ENCODE measurements around the gene AURKAIP1.
A peak's percentile ranks its signal among the peaks of the same experiment; 100 is the strongest.
"Not testable (repeated sequence)": the region's sequence is repeated elsewhere in the genome, so short reads cannot be mapped to it uniquely, and the experiment has no call there.

AURKAIP1 gene

DNA sequence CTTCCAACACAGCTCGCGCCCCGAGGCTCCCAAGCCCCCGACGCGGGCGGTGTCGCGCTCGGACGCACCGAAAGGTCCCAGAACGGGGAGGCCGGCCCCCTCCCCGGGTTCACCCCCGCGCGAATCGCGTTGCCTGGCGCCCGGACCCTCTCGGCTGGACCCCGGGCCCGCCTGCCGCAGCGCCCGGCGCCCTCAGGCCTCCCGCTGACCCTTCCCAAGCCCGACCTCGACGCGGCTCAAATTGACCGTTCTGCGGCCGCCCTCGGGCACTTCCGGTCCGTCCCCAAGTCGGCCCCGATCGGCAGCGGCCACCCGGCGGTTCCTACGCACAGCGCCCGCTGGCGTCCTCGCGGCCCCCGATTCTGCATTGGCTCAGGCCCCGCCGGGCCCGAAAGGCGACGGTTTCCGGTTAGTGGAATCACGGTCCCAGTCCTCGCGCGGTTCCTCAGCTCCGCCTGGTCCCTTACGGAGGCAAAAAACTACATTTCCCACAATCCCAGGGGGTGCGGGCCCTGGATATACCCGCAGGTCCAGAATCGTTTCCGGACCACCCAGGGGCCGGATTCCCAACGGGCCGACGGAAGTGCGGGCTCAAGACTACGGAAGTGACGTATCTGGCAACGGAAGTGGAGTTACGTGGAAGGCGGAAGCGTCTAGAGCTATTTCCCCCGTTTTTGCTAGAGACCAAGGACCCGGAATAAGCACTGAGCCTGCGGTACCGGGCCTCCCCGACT lies at the start of gene AURKAIP1:
AURKAIP1 (minus strand) TSS at position 279 of the 734 bp plus-strand sequence. CDS start 451 bp downstream, outside the sequence.
- DNase-seq: peak; percentile 99

DNA sequence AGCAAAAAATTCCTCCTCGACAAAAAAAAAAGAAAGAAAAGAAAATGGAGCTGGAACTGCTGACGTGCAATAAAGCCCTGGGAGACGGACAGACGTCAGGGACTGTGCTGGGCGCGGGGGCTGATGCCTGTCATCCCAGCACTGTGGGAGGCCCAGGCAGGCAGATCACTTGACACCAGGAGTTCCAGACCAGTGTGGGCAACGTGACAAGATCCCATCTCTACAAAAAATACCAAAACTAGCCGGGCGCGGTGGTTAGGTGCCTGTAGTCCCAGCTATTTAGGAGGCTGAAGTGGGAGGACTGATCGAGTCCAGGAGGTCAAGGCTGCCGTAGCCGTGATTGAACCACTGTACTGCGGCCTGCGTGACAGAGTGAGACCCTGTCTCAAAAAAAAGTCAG lies 49.7 kb upstream of the AURKAIP1 start:
- no peak for DNase-seq

DNA sequence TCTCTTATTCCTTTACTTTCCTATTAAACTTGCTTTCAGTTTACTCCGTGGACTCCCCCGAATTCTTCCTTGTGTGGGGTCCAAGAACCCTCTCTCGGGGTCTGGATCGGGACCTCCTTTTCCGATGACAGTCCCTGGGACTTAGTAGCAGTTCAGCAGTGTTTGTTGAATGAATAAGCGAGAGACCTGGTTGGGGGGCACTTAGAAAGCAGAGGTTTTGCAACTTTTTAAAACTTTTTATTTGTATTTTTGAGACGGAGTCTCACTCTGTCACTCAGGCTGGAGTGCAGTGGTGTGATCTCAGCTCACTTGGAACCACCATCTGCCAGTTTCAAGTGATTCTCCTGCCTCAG lies 48.2 kb upstream of the AURKAIP1 start:
- no peak for DNase-seq

DNA sequence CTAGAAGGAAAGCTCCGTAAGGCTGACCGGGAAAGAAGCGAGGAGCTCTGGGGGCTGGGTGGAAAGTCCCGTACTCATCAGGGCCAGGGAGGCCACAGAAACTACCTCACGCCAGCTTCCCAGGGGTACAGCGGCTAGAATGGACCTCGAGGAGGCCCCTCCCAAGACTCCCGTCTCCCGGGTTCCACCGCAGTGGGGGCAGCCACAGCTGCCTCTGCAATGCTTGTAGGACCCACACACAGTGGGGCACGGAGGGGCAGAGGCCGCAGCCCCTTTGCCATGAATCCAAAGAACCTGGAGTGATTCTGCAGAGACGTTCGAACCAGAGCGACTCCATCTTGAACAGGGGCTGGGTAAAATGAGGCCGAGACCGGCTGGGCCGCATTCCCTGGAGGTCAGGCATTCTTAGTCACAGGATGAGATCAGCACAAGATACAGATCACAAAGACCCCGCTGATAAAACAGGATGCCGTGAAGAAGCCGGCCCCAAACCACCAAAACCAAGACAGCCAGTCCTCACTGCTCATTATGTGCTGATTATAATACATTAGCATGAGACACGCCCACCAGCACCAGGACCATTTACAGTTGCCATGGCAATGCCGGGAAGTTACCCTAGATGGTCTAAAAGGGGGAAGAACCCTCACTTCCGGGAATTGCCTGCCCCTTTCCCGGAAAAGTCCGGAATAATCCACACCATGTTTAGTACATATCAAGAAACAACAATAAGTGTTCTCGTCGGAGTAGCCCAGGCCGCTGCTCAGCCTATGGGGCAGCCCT lies 47.6 kb upstream of the AURKAIP1 start:
- no peak for DNase-seq

DNA sequence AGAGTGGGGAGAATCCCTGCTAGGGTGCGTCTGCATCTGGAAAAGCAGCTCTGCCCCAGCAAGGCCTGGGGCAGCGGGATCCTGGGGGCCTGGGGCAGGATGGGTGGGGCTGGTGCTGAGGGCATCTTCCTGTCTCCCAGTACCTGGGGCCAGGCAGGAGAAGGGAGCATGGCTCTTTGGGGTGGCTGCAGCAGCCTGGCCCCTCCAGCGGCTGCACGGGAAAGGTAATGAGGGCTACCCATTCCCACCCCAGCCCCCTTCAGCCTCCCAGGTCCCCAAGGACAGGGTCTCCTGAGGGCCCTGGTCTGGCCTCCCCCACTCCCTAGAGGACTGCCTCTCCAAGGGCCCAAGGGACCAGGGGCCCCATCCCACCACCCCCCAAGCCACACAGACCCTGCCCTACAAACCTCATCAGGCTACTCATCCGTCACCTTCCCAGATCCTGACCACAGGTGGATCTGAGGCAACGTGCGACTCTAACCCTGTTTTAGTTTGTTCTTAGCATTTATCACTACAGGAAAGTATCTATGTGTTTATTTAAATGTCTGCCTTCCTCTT lies 47.0 kb upstream of the AURKAIP1 start:
- DNase-seq: no peak

DNA sequence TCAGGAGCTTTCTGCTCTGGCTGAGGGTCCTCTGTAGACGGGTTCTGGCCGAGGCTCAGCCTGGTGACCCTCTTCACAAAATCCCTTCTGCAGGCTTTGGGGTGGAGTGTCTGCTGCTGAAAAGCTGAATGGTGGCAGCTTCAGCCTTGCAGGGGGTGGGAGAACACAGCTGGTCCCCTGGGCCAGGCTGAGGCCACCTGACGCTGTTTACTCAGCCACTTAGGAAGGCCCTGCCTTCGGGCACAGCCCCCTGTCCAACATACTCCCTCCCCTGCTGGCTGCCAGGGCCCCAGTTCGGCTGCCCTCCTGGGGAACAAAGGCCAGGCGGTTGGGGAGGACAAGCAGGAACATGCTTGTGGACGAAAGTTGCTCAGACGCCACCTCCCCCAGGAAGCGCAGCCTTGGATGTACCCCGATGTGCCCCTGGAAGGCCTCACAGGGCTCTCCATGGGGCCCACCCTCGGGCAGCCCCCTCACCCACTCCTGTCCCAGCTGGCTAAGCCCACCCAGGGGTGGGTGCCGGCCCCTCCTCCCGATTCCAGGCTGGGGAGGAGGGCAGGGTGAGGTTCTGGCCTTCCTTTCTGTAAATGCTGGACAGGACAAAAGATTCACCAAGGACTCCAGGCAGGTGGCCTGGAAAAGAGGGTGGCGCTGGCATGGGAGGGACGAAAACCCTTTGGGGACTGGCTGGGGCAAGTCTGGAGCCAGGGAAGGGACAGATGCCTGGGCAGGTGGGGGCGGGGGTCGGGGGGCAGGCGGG lies 46.3 kb upstream of the AURKAIP1 start, which contains the start of gene ANKRD65:
ANKRD65 (minus strand) TSS at position 130 of the 760 bp plus-strand sequence. CDS start 271 bp downstream, outside the sequence.
- DNase-seq: no peak

DNA sequence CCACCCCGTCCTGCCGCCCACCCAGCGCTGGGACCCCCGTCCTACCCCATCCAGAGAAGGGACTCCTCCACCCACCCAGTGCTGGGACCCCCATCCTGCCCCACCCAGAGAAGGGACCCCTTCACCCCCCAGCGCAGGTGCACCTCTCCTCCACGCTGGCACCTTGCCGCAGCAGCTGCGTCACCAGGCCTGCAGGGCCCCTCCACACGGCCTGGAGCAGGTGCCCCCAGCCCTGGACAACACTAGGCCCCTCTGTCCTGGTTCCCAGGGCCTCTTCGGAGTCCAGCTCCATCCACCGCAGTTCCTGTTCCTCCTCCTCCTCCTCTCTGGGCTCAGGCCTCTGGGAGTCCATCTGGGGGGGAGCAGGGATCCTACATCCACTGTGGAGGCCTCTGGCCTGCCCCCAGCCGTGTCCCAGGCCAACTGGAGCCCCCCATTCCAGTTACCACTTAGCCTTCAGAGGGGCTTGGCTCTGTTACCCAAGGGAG lies 45.7 kb upstream of the AURKAIP1 start:
- DNase-seq: no peak

DNA sequence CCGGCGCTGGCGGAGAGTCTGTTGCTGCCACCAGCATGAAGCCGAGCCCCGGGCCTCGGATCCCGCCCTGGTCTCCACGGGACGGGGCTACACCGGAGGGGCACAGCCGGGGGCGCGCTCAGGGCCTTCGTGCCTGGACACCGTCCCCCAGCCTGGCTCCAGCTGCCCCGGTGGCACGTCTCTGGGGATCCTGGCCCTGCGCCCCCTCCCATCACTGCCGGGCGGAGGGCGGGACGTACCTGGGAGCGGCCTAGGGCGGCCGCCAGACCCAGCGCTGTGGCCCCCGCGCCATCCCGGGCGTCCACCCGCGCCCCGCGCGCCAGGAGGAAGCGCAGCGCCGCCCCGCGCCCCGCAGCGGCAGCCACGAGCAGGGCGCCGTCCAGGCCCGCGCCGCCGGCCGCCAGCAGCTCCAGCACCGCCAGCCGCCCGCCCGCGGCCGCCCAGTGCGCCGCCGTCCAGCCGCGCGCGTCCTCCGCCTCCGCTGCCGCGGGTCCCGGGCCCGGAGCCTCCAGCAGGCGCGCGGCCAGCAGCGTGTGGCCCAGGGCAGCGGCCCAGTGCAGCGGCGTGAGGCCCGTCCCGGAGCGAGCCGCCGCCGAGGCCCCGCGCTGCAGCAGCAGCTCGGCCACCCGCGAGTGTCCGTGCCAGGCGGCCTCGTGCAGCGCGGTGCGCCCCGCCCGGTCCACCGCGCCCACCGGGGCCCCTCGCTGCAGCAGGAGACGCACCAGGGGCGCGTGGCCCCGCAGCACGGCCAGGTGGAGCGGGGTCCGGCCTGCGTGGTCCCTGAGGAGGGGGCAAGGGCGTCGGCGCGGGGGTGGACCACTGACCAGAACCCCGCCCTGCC lies 45.0 kb upstream of the AURKAIP1 start:
- no peak for DNase-seq

DNA sequence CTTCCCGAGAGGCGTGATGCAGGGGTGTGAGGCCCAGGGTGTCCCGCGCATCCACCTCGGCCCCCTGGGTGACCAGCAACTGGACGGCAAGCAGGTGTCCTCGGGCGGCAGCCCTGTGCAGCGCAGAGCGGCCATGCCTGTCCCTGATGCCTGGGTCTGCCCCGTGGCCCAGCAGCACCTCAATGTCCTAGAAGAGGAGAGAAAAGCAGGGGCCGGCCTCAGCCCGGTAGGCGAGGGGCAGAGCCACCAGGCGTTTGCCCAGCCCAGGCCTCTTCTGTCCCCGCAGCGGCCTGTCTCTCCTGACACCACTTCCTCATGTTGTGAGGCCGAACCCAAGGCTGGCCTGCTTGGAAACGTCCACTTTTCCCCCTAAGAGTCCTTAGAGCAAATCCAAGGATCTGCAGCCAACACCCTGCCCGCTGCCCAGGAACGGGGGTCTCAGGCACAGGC lies 44.4 kb upstream of the AURKAIP1 start:
- DNase-seq: no peak

DNA sequence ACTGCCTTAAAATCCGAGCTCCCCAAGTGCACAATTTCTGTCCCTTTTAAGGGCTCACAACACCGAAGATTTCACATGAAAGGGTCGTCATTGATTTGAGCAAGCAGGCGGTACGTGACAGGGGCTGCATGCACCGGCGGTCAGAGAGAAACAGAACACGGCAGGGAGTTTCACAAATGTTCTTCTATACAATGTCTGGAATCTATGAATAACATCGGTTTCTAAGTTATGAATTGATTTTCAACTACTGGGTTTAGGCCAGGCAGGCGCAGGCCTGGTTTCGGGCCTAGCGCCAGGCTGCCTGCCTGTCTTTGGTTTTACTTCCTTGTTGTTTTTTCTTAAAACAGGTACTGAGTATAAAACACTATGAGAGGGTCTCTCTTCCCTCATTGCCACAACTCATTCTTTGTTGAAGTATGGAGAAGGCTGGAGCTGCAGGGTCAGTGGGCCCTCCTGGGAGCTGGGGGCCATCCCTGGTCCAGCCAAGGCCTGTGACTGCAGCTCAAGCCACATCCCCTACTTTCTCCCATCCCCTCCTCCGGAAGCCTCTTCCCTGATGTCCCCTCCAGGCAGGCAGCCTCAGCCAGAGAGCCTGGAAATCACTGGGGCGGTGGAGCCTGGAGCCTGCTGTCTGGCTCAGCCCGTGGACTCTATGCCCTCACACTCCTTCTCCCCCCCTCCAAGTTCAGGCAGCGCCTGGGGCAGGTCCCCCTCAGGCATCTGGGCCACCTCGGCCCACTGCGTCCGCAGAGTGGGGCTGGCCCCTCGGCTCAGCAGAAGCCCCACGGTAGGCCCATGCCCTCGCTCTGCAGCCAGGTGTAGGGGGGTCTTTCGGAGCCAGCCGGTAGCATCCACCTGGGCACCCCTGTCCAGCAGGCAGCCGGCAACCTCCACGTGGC lies 43.7 kb upstream of the AURKAIP1 start:
- DNase-seq: no peak

DNA sequence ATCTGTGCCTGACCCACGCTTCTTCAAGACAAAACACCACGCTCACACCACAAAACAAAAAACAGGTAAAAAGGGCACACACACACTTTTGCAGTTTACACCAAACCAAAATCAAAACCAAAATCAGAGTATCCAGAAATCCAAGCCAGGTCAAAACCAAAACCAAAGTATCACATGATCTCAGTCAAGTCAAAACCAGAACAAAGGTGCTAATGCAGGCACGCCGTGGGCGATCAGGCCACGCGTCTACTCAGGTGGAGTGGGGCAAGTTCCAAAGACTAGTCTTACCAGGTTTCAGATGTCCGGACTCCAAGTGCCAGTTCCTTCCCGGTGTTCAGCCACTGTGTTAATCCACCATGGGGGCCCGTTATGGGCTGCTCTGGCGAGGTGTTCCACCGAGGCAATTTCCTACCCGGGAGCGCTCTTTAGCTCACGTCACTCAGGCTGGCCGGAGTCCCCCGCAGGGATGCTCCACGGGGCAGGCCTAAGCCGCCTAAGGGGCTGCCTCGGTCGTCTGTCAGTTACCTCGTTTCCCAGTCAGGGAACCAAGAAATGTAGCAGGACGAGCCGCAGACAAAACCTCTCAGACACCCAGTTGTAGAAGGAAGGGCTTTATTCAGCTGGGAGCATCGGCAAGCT lies 42.9 kb upstream of the AURKAIP1 start:
- not testable (repeated sequence) for DNase-seq

DNA sequence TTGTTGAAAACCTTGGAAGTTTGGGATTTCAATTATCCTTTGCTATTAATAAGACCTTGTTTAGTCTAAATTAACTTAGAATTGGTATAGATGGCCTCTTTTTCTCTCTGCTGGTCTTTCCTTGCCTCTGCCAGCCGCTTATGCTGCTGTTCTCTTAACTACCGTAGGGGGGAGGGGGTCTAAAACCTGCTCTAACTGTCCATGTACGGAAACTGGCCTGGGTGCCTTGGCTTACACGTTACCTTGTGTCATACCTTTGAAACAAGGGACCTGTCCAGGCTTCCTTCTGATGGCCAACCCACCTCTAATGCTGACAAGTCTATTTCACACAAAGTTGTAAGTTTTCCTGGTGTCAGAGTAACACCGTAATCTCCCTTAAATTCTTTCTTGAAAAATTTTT lies 42.4 kb upstream of the AURKAIP1 start:
- DNase-seq: not testable (repeated sequence)

DNA sequence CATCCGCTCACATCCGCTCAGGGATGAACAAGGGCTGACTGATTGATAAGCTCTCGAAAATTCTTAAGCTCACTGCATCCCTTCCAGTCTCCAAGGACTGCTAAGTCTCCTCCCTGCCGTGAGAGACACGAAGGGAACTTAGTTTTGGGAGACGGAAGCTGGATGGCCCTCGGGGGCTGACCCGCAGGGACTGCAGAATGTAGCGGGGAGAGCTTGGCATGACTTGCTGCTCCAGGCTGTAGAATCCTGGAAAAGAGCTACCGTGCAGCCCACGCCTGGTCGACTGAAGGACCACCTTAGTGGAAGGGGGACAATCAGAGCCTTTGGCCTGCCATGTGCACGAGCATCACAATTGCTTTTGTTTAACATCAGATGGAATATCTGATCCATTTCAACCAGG lies 40.7 kb upstream of the AURKAIP1 start:
- no peak for DNase-seq

DNA sequence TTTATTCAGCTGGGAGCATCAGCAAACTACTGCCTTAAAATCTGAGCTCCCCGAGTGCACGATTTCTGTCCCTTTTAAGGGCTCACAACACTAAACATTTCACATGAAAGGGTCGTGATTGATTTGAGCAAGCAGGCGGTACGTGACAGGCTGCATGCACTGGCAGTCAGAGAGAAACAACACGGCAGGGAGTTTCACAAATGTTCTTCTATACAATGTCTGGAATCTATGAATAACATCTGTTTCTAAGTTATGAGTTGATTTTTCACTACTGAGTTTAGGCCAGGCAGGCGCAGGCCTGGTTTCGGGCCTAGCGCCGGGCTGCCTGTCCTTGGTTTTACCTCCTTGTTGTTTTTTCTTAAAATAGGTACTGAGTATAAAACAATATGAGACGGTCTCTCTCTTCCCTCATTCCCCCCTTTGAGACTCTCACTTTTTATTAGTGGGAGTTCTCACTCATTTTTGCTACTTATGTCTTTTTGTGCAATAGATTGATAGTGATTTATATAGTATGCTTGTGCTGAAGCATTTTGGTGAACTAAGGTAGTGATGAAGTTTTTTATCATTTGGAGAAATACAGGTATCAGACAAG lies 37.4 kb upstream of the AURKAIP1 start:
- DNase-seq: not testable (repeated sequence)

DNA sequence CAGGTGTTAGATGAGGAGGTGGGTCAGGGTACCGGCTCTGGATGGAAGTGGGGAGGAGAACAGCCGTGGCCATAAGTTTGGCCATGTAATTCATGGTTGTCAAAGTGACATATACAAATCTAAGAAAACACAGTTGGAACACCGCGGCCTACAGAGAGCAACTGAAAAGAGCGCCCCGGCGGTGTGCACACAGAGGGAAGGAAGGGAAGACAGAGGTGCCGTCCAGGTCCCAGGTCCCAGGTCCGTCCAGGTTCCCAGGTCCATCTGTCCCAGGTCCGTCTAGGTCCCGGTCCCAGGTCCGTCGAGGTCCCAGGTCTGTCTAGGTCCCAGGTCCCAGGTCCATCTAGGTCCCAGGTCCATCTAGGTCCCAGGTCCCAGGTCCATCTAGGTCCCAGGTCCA lies 36.6 kb upstream of the AURKAIP1 start:
- no peak for DNase-seq

DNA sequence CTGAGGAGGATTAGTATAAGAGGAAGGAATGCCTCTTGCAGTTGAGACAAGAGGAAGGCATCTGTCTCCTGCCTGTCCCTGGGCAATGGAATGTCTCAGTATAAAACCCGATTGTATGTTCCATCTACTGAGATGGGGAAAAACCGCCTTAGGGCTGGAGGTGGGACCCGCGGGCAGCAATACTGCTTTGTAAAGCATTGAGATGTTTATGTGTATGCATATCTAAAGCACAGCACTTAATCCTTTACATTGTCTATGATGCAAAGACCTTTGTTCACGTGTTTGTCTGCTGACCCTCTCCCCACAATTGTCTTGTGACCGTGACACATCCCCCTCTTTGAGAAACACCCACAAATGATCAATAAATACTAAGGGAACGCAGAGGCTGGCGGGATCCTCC lies 35.2 kb upstream of the AURKAIP1 start:
- not testable (repeated sequence) for DNase-seq

DNA sequence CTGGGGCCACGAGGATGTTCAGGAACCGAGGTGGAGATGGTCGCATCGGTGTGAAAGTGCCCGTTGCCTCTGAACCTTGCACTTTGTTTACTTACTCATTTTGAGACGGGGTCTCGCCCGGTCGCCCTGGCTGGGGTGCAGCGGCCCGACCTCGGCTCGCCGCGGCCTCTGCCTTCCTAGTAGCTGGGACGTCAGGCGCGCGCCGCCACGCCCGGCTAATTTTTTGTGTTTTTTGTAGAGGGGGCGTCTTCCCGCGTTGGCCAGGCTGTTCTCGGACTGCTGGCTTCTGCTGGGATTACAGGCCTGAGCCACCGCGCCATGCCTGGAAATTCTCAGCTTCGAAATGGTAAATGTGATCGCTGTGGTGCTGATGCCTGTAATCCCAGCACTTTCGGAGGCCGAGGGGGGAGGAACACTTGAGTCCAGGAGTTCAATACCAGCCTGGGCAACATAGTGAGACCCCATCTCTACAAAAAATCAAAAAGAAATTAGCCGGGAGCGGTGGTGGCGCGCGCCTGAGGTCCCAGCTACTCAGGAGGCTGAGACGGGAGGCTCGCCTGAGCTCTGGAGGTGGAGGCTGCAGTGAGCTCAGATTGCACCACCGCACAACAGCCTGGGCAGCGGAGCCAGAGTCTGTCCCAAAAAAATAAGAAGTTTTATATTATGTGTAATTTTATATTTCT lies 32.8 kb upstream of the AURKAIP1 start:
- DNase-seq: peak; percentile 64

DNA sequence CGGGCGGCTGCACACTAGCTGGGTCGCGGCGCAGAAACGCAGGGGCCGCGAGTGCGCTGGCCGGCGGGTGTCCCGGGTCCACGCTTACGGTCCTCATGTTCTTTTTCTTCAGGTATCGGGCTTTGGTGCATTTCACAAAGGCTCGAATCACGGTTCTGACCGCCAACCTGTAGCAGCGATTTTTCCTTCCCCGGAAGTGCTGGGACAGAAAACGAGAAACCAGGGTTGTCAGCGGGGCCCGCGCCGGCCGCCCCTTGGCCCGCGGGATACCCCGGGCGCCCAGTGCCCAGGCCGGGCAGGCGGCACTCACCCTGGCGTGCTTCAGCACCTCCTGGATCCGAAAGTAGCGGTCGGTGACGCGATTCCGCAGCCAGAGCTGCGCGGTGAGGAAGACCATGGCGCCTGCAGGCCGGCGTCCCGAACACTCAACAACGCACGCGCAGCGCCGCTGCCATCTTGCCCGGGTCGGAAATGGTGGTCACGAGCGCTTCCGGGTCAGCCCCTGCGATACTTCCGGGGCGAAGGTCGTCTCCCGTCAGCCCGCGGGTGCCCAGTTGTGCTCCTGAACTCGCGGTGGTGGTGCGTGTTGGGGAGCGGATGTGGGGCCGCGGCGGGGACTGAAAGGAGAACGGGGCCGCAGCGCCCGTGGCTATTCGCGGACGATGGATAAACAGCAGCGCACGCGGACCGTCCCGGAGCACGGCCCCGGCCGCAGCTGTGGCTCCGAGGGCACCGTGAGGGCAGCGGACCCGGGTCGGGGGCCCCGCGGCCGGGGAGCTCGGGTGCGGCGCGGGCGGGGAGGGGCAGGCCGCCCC lies 32.0 kb upstream of the AURKAIP1 start, which contains the start of gene MRPL20:
MRPL20 (minus strand) TSS at position 473 of the 815 bp plus-strand sequence; CDS start at position 397, 76 bp downstream.
- DNase-seq: peak; percentile 97
